H1 (cell line): ENCODE data around the gene POLR3G. TPM values are rescaled to one million over a fixed set of nuclear protein-coding genes. Genes with fewer than 3 reads are reported as not detected.

Source experiments
- CTCF ChIA-PET: fragments of 300-600 bp; sonication (Branson Sonifier 250); formaldehyde crosslinking; loops from one replicate; lab custom pipeline; 2021; ENCODE audit not compliant: partially characterized antibody; lab: Charles Lee
- POLR2A ChIA-PET: fragments of 300-600 bp; sonication (Branson Sonifier 250); formaldehyde crosslinking; loops from one replicate; lab custom pipeline; 2021; ENCODE audit warnings: inconsistent platforms; ENCODE audit not compliant: partially characterized antibody; lab: Charles Lee
- DNase-seq, 2 experiments: peaks; one replicate each; pipeline versions ENCODE4 v3.0.0 to v3.0.0-alpha.2; 2010 to 2022; ENCODE audit warnings: low spot score in 2 of 2, low read depth in 1 of 2, mixed read lengths in 1 of 2
- FAIRE-seq: peaks from 2 replicates; lab custom pipeline; 2011; peaks lifted over from hg19 to GRCh38; lab: Jason Lieb, UNC
- H2AFZ ChIP-seq: 2 replicates; pipeline ENCODE4 v1.8.1; 2012; ENCODE audit warnings: low read length, inconsistent platforms
- H2AK5ac ChIP-seq: 2 replicates; pipeline ENCODE4 v1.6.1; 2013; ENCODE audit warnings: low read depth, low read length
- H2BK120ac ChIP-seq: replicated peaks from 2 replicates; pipeline ENCODE3; 2013; ENCODE audit warnings: low read depth, low read length, inconsistent platforms
- H2BK12ac ChIP-seq: 2 replicates; pipeline ENCODE4 v1.6.1; 2013; ENCODE audit warnings: low read depth, low read length
- H2BK15ac ChIP-seq: 2 replicates; pipeline ENCODE4 v1.6.1; 2013; ENCODE audit warnings: low read length
- H2BK20ac ChIP-seq: 2 replicates; pipeline ENCODE4 v1.6.1; 2013; ENCODE audit warnings: low read length
- H2BK5ac ChIP-seq: 2 replicates; pipeline ENCODE4 v1.6.1; 2013; ENCODE audit warnings: low read depth, low read length
- H3K14ac ChIP-seq: 2 replicates; pipeline ENCODE4 v1.6.1; 2013; ENCODE audit warnings: inconsistent platforms; ENCODE audit not compliant: insufficient read length
- H3K18ac ChIP-seq: 2 replicates; pipeline ENCODE4 v1.6.1; 2013; ENCODE audit warnings: low read length; ENCODE audit errors: extremely low read depth
- H3K23ac ChIP-seq: 2 replicates; pipeline ENCODE4 v1.6.1; 2013; ENCODE audit warnings: inconsistent platforms; ENCODE audit not compliant: insufficient read length
- H3K23me2 ChIP-seq: 2 replicates; pipeline ENCODE4 v1.6.1; 2013; ENCODE audit warnings: low read depth, low read length
- H3K27ac ChIP-seq: 2 replicates; pipeline ENCODE4 v1.6.1; 2011; ENCODE audit warnings: low read depth, low read length, inconsistent platforms
- H3K27me3 ChIP-seq, 4 experiments: replicated peaks in 1 of 4; 1 replicate in 1 of 4; 2 replicates in 3 of 4; pipeline versions ENCODE4 v1.6.1 to v1.8.1; 2011 to 2013; ENCODE audit warnings: low read length in 3 of 4, mild to moderate bottlenecking in 3 of 4, inconsistent platforms in 2 of 4, mixed read lengths in 2 of 4, moderate library complexity in 1 of 4; ENCODE audit not compliant: control insufficient read depth in 3 of 4, insufficient read depth in 3 of 4; ENCODE audit errors: extremely low read depth in 1 of 4
- H3K36me3 ChIP-seq, 4 experiments: 2 replicates each; pipeline versions ENCODE4 v1.6.1 to v1.8.1; 2011 to 2013; ENCODE audit warnings: mild to moderate bottlenecking in 4 of 4, low read length in 3 of 4, moderate library complexity in 2 of 4, control low read depth in 1 of 4, inconsistent platforms in 1 of 4; ENCODE audit not compliant: insufficient read depth in 4 of 4, control insufficient read depth in 2 of 4
- H3K4ac ChIP-seq: replicated peaks from 2 replicates; pipeline ENCODE3; 2013; ENCODE audit warnings: low read length, low read depth, mixed read lengths, inconsistent platforms; ENCODE audit not compliant: insufficient read length
- H3K4me1 ChIP-seq, 4 experiments: replicated peaks in 1 of 4; 1 replicate in 1 of 4; 2 replicates in 3 of 4; pipeline versions ENCODE4 v1.6.1 to v1.8.1; 2011 to 2013; ENCODE audit warnings: low read length in 3 of 4, inconsistent platforms in 2 of 4, mixed read lengths in 1 of 4; ENCODE audit not compliant: insufficient read depth in 4 of 4, control insufficient read depth in 3 of 4
- H3K4me2 ChIP-seq, 2 experiments: 2 replicates each; pipeline versions ENCODE4 v1.6.1 to v1.8.1; 2011 to 2013; ENCODE audit warnings: low read depth in 2 of 2, low read length in 2 of 2, control low read depth in 1 of 2, inconsistent platforms in 1 of 2, mild to moderate bottlenecking in 1 of 2; ENCODE audit not compliant: insufficient read depth in 1 of 2
- H3K4me3 ChIP-seq, 4 experiments: fragments of 200-600, 300-600 bp in 1 of 4; sonication (generic), shearing (Covaris generic), sonication (Bioruptor Twin) in 1 of 4; 2 replicates each; pipeline versions ENCODE4 v1.5.1 to v1.8.1; 2011 to 2016; ENCODE audit warnings: low read length in 4 of 4, low read depth in 3 of 4, control low read depth in 2 of 4, inconsistent platforms in 2 of 4, mild to moderate bottlenecking in 2 of 4, mixed read lengths in 1 of 4, moderate library complexity in 1 of 4; ENCODE audit not compliant: insufficient read depth in 2 of 4; ENCODE audit errors: extremely low read depth in 1 of 4
- H3K56ac ChIP-seq: replicated peaks from 2 replicates; pipeline ENCODE3; 2013; ENCODE audit warnings: low read depth, mild to moderate bottlenecking, mixed read lengths, low read length, inconsistent platforms; ENCODE audit not compliant: insufficient read length
- H3K79me1 ChIP-seq: 2 replicates; pipeline ENCODE4 v1.6.1; 2013; ENCODE audit warnings: low read depth, low read length, control low read depth
- H3K79me2 ChIP-seq, 2 experiments: 2 replicates each; pipeline versions ENCODE4 v1.6.1 to v1.8.1; 2012 to 2013; ENCODE audit warnings: low read length in 2 of 2, mild to moderate bottlenecking in 2 of 2, inconsistent platforms in 1 of 2; ENCODE audit not compliant: insufficient read depth in 2 of 2, control insufficient read depth in 1 of 2
- H3K9ac ChIP-seq, 4 experiments: replicated peaks in 1 of 4; 1 replicate in 1 of 4; 2 replicates in 3 of 4; pipeline versions ENCODE4 v1.6.1 to v1.8.1; 2011 to 2013; ENCODE audit warnings: low read depth in 3 of 4, low read length in 3 of 4, control low read depth in 2 of 4, mild to moderate bottlenecking in 2 of 4, moderate library complexity in 2 of 4, inconsistent platforms in 1 of 4; ENCODE audit errors: extremely low read depth in 1 of 4
- H3K9me3 ChIP-seq, 2 experiments: 2 replicates each; pipeline versions ENCODE4 v1.6.1 to v1.8.1; 2012 to 2013; ENCODE audit warnings: mild to moderate bottlenecking in 2 of 2, moderate library complexity in 2 of 2, control low read depth in 1 of 2, inconsistent platforms in 1 of 2, low read depth in 1 of 2, low read length in 1 of 2, mixed read lengths in 1 of 2; ENCODE audit not compliant: insufficient read depth in 2 of 2
- H4K20me1 ChIP-seq, 2 experiments: replicated peaks in 1 of 2; 2 replicates each; pipeline versions ENCODE3 to v1.8.1; 2011 to 2013; ENCODE audit warnings: inconsistent platforms in 2 of 2, low read length in 2 of 2, mild to moderate bottlenecking in 1 of 2; ENCODE audit not compliant: insufficient read depth in 2 of 2, control insufficient read depth in 1 of 2
- H4K5ac ChIP-seq: 2 replicates; pipeline ENCODE4 v1.6.1; 2013; ENCODE audit warnings: low read length, low read depth, mixed read lengths, inconsistent platforms; ENCODE audit not compliant: insufficient read length
- H4K8ac ChIP-seq: 2 replicates; pipeline ENCODE4 v1.8.0; 2013; ENCODE audit warnings: mild to moderate bottlenecking, moderate library complexity, low read length, inconsistent platforms; ENCODE audit not compliant: insufficient read depth; ENCODE audit errors: extremely low read depth
- H4K91ac ChIP-seq: replicated peaks from 2 replicates; pipeline ENCODE3; 2013; ENCODE audit warnings: low read length, mixed read lengths, inconsistent platforms; ENCODE audit not compliant: insufficient read length
- RNF2 ChIP-seq: fragments of 200-900, 300-1000 bp; sonication (generic); IDR thresholded peaks from 2 replicates; pipeline ENCODE4 v1.7.1; 2016; ENCODE audit warnings: borderline replicate concordance, low read depth, mild to moderate bottlenecking, antibody characterized with exemption, low read length; ENCODE audit not compliant: poor library complexity, severe bottlenecking; ENCODE audit errors: missing control alignments
- WGBS, 2 experiments: shearing (Covaris generic) in 1 of 2; methylation state at CpG; one replicate each; pipeline versions ENCODE4 v1.1.6 to v1.1.7; 2013 to 2015; ENCODE audit warnings: low lambda C conversion rate in 2 of 2, mixed read lengths in 2 of 2, inconsistent platforms in 1 of 2, low coverage in 1 of 2, missing lambda C conversion rate in 1 of 2; ENCODE audit not compliant: insufficient replicate concordance in 2 of 2, insufficient coverage in 1 of 2, insufficient read length in 1 of 2; ENCODE audit errors: extremely low coverage in 1 of 2, missing lambda C conversion rate in 1 of 2; 5-methylcytosine and 5-hydroxymethylcytosine counted together
- polyA plus RNA-seq, 7 experiments: library from polyadenylated mRNA; depleted of rRNA in 3 of 7; stranded (reverse) in 5 of 7; unstranded in 2 of 7; fragments of >200 nt in 5 of 7; fragments of 200-250 nt in 2 of 7; gene quantifications; 1 replicate in 5 of 7; 2 replicates in 1 of 7; 4 replicates in 1 of 7; pipeline versions ENCODE4 v1.2.1 to v1.2.3, GENCODE V29; 2011 to 2013; ENCODE audit warnings: missing spikeins in 2 of 7, mixed read lengths in 2 of 7
- total RNA-seq: library from RNA; stranded (reverse); fragmentation: NEBNext Ultra II Directional; extraction: Animal tissue kit (Norgen Biotek cat#: 25700); gene quantifications from 2 replicates; pipeline ENCODE4 v1.2.1, GENCODE V29; 2021

Gene POLR3G
- total and polyA plus RNA-seq, 2 of the 8 experiments (the other 6 are each of a cell fraction or from before 2014, with no cell fraction given), result 119 to 179 TPM

DNA sequence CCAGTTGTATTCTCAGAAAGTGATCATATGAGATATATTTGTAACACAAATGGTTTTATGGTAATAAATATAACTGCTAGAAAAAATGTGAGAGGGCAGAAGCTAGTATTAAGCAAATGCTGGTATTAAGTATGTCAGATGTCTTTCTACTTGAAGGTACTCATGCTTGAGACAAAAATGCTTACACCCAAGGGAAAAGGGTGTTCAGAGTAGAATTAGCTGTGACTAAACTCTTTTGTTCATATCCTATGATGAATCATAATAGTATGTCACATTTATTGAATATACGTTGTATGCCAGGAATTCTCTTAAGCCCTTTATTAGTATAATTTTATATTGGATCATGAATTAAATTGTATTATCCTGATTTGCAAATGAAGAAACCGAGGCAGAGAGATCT lies 86.1 kb downstream of the POLR3G start:
- Histone ChIP-seq H3K18ac (no peak overlapping the region), H2AFZ (no peak overlapping the region), H3K27me3 (no peaks in the 10 kb centered on the region), H3K9me3 (no peaks in the 10 kb centered on the region), H3K4me1 (peaks cover 3 to 26% (median 17%) of the 10 kb centered on the region in 4 experiments; a peak in 6 of 7 replicates), H2BK20ac (no peak overlapping the region), H4K91ac (no peak overlapping the region), H3K79me2 (peaks cover 0 to 65% of the 10 kb centered on the region in 2 experiments; a peak in 3 of 4 replicates), H2BK120ac (no peak overlapping the region), H3K14ac (no peak overlapping the region), H3K27ac (no peak overlapping the region), H4K20me1 (peaks cover 0 to 2% of the 10 kb centered on the region in 2 experiments), H3K4me2 (peak overlapping the region; percentile 62 to 98; a peak in 3 of 4 replicates), H2BK12ac (no peak overlapping the region), H3K56ac (no peak overlapping the region), H3K23me2 (peaks cover 5% of the 10 kb centered on the region; the same call in 1 of the 2 replicates), H3K4ac (no peak overlapping the region), H4K8ac (no peak overlapping the region), H2AK5ac (no peak overlapping the region), H2BK15ac (no peak overlapping the region), H3K23ac (no peak overlapping the region), H3K4me3 (peak overlapping the region in 3 of 4 experiments; percentile 2 to 96 (median 10); a peak in 3 of 8 replicates), H3K79me1 (no peaks in the 10 kb centered on the region), H2BK5ac (no peak overlapping the region), H3K36me3 (no peaks in the 10 kb centered on the region), H3K9ac (no peak overlapping the region), H4K5ac (no peak overlapping the region)
- FAIRE-seq (no peak), DNase-seq (no peak)
- WGBS, 2 experiments, result 60% methylated on average over 2 of the region's 2 CpGs; no CpG with 5 or more reads in 1 of the 2 experiments
- ChIA-PET POLR2A (no interaction called here), CTCF (interaction anchor here (1.1 kb wide), 1 partner anchor 45 kb away, joined by 5 read pairs; no protein-coding TSS in a partner anchor)
- no peak for TF ChIP-seq RNF2
